ENCODE measurements around the gene DCLK1.
"Not testable (repeated sequence)": the region's sequence is repeated elsewhere in the genome, so short reads cannot be mapped to it uniquely, and the experiment has no call there.

DCLK1 gene

DNA sequence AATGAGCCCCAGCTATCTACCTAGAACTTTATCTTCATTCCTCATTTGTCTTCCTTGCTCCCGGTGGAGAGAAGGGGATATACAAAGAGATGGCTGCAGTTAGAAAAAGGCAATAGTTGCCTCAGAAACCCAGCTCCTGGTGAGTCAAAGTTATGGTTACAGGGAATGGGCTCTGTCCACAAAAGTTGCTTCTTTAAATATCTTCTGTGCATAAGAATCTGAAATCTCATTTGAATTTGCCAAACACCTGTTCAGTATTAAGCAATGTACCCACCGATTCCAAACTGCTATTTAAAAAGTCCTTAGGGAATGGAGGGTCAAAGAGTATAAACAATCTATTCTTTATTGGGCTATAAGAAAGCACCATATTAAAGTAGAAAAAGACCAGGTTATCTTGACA is 48.4 kb downstream of the DCLK1 start:
- no peak for DNase-seq

DNA sequence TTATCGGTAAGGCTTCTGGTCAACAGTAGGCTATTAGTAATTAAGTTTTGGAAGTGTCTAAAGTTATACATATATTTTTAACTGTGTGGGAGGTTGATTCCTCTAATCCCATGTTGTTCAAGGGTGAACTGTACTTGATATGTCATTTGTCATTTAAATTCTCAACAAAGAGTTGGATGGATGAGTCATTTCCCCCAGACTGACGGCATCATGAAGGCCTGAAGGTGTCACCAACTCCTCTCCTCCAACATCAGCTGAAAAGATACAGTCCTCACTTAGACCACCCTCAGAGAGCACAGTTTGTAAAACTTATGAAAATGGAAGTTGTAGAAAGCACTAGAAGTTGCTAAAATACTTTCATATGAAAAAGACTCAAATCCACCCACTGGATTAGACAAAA is 48.8 kb downstream of the DCLK1 start:
- no peak for DNase-seq

DNA sequence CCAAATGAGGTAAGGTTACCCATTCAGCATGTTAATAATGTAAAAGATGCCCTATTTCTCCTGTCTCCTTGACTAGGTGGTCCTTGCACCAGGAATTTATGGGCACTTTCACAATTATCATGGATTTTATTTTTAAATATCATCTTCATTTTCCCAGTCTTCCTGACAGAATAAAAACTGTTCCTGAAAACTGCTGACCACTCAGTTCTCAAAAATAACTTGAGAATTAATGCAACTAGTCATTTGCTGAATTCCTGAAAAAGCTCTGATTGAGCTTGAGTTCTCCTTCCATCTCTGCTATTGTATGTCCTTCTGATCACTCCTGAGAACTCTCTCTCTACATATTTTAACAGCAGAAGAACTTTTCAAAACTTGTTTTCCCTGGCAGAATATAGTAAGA is 55.0 kb downstream of the DCLK1 start:
- no peak for DNase-seq

DNA sequence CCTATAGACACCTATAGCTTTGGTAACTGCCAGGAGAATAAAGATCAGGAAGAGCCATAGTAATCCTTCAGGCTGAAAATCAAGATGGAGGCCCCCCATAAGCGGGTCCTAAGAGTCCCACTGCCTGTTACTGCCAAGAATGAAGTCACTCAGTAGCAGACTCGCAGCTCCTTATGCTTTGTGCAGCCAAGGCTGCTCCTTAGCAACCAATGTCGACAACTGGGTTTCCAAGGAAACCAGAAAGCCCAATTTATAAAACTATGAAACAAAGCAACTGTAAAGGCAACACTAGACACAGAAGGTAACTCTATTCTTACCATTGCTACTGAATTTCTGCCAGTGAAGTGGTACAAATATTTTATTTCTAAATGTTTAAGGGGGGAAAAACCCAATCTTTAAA is 56.5 kb downstream of the DCLK1 start:
- DNase-seq: no peak

DNA sequence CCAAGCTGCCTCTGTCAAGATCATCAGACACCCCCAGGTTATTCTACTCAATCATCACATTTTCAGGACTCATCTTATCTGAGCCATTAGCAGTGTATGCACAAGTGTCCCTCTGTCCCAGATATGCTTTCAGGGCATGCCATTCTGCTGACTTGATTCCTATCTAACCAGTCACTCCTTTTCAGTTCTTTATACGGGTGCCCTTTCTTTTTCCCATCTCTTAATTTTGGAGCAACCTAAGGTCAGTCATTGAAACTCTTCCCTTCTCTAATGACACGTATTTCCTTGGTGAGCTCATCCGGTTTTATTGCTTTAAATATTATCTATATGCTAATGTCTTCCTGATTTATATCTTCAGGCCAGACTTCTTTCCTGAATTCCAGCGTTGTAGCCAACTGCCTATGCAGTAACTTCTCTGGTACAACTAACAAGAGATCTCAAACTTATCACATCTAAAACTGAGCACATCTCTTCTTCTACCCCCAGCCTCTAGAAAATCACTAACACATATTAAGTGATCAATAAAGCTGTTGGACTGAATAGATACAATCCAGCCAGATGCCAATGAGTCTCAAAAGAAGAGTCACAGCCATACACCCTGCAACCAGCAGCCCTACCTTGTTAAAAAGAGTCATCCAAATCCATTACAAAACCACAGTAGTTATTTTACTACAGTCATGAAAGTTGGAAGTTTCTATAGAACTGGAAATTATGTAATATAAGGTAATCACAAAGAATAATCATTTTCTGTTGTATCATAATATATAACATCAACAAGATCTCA is 58.8 kb downstream of the DCLK1 start:
- no peak for DNase-seq

DNA sequence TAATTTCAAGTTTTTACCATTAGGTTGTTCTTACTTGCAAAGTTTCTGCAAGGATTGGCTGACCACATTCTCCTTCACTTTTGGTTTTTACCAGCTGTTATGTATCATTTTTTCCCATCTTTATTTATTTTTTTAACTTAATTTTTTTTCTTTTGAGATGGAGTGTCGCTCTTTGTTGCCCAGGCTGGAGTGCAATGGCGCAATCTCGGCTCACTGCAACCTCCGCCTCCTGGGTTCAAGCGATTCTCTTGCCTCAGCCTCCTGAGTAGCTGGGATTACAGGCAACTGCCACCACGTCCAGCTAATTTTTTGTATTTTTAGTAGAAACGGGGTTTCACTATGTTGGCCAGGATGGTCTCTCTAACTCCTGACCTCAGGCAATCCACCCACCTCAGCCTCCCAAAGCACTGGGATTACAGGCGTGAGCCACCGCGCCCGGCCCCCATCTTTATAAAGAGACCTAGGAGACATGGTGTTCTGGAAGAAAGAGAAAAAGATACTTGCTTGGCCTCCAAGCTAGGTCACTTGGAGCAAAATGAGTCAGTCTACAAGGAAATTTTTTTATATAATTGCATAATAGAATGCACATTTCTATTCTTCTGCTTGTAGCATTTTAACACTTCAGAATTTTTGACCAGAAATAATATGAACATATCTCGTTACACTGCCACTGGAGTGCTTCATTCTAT is 60.5 kb downstream of the DCLK1 start:
- DNase-seq: not testable (repeated sequence)

DNA sequence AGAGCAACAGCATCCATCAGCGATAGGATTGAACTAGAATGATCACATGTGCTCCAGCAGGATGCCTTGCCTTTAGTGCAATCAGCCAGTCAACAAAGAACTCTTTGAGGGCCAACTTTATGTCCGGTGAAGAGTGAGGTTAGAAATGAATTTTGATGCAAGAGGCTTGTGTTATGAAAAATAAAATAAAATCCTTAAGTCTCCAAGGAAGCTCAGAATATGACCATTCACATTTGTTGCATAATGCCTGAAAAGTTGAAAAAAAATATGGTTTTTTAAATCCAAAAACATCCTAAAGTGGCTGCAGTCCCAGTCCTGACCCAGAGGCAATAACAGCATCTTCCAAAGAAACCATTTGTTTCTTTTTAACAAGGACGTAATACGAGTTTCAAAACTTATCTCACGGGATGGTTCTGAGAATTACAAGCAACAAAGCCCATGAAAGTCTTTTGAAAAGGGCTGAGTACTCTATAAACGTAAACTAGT is 61.3 kb downstream of the DCLK1 start:
- no peak for DNase-seq

DNA sequence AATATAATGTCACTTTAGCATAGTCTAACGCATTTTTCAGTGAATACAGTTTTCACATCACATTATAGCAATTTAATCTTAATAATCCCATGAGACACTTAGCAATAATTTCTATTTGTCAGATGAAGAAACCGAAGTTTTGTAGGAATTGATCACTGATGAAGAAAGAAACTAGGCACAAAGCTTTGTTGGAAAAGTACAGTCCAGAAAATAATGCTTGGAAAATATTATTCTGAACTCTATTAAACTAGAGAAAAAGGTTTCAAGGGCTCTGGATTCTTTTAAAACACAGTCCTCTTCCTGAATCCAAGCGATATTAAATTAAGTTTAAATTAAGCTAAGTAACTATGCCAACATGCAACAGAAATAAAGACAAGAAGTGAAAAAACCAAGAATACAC is 62.2 kb downstream of the DCLK1 start:
- no peak for DNase-seq

DNA sequence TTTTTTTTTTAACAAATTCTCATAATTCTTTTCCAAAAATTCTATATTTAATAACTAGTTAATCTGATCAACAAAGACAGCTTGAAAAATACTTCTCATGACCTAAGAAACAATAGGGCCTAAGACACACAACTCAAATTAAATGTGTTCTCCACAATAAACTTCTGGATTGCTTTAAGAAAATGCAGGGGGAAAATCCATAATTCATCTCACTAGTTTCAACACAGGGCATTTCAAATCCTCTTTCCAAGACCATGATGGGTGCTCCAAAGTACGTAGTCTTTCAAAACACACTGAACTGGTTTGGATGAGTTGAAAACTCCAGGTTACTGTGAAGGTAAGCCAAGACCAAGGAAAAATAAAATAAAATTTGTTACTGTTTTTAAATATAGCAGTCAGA is 62.6 kb downstream of the DCLK1 start:
- DNase-seq: no peak

DNA sequence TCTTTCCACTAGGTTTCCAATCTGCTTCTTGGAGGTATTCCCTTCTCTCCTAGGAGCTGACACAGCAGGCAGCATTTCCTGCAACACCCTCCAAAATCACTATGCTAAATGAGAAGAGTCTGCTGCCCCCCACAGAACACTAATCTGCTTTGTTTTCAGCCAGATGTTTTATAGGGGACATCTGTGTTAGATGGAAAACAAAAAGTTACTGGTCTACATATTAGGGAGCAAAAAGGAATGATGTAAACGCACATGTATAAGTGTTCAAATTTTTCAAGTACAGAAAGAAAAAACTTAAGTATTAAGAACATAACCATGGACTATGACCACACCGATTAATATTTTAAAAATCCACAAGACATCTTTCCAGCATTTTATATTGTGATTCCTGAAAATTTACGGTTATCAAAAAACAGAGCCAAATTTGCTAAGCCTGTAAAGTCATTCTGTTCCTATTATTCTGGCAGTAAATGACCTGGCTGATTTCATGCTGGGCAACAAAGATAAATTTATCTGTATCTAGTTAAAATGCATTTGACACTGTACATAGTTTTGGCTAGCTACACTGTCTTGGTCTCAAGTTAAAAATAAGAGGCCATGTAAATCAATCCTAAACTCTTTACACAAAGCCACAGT is 63.3 kb downstream of the DCLK1 start:
- DNase-seq: no peak

DNA sequence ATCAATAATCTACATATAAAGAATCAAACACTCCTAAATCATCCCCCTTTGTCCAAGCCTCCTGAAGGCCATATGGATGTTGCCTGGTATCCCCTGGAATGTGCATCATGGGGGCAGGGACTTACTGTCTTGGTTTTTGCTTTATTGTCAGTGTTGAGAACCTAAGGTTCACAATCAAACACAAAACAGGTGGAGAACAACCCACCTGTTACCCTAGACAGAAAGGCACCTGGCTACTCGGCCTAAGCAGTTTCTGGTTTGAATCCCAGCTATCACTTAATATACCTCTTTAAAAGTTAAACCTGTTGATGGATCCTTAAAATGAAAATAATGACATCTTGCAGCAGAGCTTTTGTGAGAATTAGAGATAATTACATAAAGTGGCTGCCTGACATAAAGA is 68.9 kb downstream of the DCLK1 start:
- DNase-seq: no peak

DNA sequence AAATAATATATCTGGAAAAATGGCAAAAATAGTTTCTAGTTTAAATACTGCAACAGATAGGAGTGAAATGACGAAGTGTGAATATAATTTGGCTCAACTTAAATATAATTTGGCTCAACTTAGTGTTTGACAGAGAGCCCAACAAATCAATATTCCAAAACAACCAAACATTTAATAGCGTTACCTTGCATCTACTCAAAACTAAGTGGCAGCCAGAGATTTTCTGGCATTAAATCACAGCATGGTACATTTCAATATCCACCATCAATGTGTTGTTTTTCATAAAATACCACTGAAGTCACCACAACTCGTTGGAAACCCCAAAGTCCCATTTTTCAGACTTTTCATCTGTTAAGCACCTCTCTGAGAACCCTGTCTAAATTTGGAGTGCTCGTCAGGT is 69.6 kb downstream of the DCLK1 start:
- DNase-seq: no peak

DNA sequence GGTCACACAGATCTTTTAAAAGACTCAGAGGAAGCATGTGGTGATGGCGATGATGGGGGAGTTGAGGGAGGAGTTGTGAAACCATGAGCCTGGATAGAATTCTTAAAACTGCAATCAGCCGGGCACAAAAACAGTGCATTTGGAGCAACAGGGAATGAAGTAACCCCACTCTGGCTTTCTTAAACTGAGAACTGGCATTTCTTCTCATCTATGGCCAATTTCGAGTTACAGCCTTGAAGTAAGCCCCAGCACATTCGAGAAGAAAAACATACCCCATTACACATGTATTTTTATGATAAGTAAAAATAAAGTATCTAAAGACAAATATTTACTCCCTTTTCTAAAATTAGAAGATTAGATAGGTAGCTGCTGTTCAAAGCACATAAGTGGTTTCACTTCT is 70.1 kb downstream of the DCLK1 start:
- no peak for DNase-seq

DNA sequence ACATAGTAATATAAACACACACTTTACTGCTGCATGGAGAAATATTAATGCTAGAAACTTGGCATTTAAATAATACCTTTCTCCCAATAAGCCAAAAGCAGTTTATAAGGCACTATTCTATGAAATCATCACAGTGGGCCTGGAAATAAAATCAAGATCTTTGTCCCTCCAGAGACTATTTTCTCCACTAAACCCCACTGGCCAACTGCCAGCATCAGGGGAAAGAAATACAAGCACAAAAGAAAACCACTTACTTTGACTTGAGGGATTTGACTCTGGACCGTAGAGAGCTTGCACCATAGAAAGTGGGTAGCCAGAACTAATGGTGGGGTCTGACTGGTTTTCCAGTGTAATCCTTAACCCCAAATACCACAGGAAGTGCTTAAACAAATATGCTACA is 71.9 kb downstream of the DCLK1 start:
- no peak for DNase-seq

DNA sequence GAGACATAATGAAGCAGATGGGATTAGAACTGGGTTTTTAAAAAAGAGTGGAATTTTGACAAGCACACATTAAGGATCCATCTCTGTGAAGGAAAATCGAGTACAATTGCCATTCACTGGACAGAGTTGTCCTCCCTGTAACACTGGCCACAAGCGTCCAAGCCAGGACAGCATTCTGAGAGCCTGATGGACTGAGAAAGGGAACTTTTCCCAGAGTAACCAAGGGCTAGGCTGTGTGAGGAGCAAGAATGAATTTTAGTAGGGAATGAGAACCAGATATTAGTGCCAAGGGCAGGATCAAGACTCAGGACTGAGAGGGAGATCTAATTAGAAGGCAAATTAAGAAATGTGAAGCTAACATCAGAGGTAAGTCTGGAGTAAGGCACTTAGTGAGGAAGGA is 73.1 kb downstream of the DCLK1 start:
- no peak for DNase-seq

DNA sequence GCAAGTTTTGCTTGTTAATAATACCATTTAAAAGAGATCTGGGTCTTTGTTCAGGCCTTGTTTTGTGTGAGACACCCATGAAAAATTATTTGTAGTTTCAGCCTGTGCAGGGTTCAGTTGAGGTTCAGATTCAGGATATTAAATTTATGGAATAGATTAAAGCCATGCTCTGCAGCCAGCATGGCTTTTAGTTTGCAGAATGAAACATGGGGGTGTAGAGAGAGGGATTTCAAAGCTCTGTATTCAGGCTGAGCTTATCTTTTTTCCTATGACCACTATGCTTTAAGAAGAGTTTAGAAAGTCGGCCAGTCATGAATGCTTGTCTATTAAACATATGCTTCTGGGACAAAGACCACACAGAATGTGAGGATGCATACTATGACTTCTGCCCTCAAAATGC is 73.6 kb downstream of the DCLK1 start:
- DNase-seq: no peak

DNA sequence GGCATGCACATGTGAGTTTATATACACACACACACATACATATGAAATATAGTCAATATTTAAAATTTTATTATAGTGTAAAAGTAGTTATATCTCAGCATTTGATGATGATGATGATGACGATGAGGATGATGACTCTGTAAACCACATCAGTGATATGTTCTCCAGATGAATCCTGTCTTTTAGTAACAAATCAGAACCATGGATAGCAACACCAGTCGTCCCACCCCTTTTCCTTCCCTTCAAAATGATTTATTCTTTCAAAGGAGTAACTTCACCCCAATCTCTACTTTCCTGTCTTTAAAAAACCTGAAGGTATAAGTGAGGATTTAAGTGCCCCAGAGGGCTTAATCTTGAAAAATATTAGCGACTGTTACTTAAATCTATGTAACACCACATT is 74.1 kb downstream of the DCLK1 start:
- DNase-seq: no peak

DNA sequence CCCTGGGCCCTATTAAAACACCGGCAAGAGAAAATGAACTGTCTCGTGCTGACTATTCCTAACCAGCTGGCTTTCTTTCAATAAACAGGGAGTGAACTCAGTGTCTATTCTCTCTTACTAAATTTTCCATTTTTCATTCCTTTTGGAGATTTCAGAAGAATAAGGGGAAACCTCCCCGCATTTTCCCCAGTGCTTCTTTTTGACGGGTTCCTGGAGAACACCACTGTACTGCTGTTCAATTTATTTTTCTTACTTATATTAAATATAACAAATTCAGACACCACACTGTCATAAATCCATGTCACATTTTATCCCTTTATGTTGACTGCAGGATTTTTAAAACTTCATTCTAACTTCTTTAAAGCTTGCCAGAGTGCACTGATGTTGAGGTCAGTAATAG is 75.8 kb downstream of the DCLK1 start:
- DNase-seq: no peak

DNA sequence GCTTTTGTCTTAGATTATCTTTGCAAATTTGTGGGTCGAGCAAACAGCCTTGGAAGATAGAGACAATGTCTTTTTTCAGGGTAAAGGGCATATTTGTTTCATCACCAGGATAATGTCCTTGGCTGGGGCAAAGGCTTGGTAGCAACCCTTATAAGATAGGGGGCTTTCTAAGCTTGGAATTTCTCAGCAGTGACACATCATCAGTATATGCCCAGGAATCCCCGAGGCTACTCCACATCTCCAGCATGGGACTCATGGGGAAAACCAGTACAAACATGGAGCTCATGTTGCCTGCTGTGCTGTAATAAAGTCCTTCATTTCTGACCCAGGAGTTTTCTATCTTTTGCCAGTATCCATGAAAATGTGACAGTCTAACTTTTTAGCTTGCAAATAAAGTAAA is 77.1 kb downstream of the DCLK1 start:
- DNase-seq: peak in 1 of 2 donors; percentile 7

DNA sequence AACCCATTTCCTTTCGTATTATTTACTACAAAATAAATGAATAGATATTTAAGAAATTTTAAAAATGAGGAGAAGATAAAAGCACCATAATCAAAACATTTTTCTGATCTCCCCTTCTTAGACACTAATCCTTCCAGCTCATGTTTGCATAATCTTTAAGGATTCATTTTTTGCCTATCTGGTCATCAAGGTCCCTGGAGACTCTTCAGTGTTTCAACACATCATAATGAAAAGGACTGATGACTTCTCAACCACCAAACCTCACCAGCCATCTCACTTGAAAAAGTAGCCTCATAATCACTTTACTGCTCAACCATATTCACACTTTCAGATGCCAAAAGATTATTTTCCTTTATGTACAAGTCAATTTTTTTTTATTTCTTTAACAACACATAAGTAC is 80.1 kb downstream of the DCLK1 start:
- DNase-seq: no peak

DNA sequence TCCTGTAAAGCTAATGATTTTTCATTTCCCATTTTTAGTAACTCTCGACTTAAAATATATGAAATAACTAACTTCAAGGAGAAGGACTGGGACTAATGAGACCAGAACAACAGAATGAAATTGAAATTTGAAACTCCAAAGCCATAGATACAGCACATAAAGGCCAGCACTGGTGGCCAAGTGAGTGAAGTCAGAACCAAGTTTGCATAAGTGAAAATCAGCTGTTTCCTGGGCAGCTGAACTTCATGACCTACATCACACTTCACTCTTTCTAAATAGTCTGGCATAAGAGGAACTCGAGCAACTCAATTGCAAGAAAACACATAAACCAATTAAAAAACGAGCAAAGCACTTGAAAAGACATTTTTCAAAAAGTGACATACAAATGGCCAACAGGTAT is 84.5 kb downstream of the DCLK1 start:
- no peak for DNase-seq

DNA sequence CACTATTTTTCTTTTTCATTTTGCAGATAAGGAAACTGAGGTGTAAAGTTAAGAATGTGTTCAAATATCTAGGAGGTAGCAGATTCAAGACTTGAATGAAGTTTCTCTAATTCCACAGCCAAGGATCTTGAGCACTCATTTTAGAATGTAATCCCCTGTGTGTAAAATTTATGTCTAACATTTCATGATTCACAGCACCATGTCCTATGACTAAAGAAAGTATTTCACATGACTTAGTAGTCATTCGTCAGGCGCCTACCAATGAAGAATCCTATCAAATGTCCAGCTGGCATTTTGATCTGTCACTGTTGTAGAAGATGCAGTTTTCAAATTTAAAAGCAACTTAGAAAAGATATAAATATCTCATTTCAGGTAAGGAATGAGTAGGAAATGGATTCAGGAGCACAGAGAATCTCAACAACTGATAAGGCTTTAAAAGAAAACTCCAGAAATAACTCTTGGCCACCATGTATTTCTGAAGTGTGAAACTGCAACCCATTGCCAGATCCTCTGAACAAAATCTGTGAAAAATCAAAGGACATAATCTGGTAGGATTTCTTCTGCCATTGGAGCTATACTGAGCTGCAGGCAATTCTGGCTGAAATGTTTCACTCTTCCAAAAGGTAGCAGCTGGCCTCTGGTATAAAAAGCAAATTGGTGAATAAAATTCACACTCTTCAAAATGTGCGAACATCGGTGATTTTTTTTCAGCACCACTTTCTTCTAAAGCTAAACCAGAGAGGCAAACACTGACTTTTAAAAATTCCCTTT is 92.2 kb downstream of the DCLK1 start:
- DNase-seq: no peak

DNA sequence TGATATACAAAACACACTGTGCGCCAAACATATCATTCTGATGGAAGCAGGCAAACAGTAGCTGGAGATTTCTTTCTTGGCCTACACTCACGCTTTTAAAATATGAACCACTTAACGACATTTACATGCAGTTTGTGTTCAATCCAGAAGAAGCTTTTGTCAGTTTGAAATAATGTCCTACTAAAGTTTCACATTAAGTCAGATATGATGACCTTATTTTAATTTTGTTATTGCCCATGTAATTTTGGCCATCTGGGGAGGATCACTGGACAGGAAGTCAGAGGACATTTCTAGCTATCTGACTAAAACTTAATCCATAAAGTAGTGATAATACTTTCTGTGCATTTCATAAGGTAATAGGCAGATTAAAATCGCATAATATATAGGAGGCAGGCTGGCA is 98.1 kb downstream of the DCLK1 start:
- no peak for DNase-seq
